HS-27A (cell line): ENCODE measurements around the gene HOOK1.

Source experiments
- DNase-seq: peaks from one replicate; pipeline ENCODE4 v3.0.0-alpha.2; 2012; ENCODE audit warnings: low read depth, missing footprints

HOOK1 gene

DNA sequence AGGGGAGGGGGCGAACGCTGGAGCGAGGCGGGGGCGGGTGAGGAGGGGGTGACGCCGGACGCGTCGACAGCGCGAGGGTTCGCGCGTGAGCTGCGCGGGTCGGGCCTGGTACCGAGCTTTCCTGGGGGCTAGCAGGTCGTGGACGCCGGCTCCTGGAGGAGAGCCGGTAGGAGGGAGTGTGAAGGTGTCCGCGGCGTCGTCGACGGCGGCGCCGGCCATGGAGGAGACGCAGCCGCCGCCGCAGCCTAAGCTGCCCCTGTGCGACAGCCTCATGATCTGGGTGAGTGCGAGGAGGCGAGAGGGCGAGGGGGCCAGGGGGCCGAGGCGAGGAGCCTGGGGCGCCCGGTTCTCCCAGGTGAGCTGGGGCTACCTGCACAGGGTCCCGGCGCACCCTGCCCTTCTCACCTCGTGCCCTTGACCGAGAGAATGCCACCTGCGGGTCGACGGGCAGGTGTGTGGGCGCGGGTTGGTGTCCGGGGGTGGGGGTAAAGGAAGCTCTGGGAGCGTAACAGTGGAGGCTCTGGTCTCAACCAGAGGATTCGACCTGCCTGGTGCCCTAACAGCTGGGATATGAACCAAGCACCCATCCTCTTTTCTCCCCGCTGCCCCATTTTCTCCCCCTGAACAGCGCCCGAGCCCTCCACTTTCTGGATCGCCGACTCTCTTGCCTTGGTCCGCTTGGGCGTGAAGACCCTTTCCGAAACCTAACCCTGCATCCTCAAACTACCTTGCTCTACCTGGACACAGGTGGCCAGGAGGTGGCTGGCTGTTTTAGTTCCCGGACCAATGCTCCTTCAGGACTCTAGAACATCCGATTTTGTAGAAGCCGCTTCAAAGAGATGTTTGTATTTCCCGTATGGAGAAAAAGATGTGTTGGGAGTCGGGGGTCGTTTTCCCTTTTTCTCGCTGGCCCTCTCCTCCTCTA is at the start of gene HOOK1:
HOOK1 (plus strand) TSS at position 49 of the 925 bp plus-strand sequence; CDS start at position 218, 169 bp downstream.
- no peak for DNase-seq

DNA sequence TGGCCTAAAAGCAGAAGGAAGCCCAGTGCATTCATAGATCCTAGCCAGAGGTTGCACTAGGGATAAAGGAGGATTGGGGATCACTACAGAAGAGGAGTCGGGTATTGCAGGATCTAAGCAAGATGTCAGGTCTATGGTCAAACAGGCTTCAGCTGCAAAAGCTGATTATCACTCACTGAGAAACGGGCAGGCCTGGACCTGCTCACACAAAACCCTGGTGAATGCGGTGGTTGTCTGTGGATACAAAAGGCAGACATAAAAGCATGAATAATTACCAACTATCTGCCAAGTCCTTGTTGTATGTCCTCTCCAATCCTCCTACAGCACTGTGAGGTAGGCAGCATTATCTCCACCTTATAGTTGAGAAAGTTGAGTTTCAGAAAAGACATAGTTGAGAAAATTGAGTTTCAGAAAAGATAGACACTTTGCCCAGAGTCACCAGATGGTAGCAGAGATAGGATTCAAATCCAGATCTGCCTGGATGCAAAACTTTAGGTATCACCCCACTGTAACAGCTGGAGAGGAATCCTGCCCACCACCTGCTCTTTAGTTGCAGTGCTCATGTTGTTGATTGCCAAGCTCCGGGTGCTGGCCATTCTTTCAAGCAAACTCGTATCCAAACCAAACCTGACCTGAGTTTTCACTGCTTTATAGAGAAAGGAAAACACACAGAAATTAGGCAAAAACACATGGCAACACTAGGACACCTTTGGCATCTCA is 49.6 kb upstream of the HOOK1 start:
- no peak for DNase-seq

DNA sequence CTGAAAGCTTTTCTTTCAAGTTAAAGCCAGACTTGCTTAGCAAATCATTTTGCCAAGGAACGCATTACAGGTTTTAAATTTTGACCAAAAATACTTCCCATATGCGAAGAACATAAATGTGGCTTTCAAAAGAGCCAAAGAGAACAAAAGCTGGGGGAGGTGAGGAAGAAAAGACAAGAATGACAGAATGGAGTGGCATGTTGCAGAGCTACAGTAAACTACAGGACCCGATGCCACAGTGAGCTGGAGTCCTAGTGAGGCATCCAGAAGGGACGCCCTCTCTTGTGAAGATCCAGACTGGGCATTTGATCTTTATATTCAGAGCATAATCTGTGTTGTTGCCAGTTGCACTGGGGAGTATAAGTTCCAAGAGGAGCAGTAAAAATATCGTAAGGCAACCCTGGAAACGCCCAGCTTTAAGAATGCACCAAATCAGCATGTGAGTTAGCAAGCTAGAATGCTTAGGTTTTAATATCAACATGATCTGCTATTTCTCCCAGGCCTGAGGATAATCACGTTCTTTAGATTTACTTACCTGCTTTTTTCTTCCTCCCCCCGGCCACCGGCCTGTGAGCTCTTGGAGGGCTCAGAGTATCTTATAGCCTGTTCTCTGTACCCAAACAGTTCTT is 48.4 kb upstream of the HOOK1 start:
- no peak for DNase-seq

DNA sequence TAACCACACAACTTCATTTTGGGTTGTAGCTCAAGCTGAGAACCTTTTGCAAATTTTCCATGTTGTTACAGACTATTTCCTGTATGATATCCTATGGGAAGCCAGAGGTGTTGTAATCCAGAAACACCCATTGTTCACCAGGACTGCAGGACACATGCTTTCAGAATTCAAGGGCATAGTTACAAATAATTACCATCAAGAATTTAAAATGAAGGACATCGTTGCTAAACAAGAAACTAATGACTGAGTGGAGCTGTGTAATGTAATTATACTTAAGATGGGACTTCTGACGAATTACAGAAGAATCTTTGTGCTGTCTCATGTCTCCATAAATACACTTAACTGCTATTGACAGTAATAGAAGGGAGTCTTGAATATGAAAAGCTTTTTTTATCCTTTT is 47.6 kb upstream of the HOOK1 start:
- no peak for DNase-seq

DNA sequence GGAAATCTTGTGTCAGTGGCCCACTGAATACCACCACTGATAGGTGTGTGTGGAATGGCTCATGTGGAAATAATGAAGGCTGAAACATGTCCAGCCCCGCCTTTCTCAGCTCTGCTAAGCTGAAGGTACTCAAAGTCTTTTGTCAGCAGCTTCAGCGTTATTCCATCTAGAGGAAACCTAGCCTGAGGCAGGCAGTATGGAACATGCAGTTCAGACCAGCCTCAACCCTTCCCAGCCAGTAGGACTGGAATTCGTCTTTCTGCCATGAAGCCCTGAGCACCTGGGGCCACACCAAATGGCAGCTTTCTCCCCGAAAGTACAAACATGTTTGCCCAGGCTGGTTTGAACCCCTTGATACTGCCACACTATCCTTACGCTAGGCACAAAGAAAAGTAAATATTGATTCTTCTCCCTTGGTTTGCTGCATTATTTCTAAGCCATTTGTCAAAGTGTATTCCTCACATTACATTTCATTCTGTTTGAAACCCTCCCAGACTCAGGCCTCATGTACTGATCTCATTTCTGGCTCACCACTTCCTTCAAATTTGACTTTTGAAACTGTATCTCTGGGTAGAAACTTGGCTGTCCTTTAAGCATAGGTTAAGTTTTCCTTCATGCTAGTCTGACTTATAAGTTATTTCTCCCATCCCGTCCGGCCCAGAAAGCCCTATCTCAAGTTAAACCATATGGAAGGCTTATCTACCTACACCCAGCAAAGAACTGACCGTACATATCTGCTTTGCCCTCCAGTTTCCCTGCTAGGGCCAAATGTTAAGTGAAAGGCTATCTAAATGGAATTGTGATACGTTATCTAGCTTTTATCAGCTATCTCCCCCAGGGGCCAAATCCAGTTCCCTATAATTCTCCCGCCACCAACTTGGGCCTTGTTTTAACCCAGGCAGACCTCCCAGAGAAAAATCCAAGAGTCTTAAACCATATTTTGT is 45.7 kb upstream of the HOOK1 start:
- DNase-seq, result no peak

DNA sequence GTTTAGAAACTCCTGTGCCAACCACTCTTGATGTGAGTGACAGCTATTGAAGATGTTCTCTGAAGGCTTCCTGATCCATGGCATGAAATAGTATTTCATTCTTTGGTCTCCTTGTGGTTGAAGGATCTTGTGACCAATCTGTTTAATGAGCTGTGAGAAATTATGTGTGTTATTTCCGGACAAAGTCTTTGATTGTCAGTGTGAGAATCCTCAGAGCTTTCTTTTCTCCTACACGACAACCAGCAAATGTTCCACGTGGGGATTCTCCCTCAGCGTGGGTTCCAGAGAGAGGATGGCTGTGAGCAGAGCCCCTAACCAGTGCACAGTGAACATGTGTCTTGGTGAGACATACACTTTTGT is 45.0 kb upstream of the HOOK1 start:
- DNase-seq, result no peak

DNA sequence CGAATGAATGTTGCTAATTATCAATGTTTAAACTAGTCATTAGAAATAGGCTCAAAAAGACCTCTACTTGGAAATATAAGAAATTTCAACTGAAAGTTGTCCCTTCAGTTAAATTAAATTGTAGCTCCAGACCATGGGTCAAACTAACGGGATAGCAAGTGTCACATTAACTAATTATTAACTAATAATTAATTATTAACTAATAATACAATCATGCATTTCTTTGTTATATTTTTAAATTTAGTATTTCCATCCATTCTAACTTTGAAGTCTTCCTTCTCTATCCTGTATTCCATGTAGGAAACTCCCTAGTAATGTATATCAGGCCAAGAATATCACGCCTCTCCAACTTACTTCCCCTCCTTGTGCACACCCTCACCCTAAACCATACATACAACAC is 43.4 kb upstream of the HOOK1 start:
- no peak for DNase-seq

DNA sequence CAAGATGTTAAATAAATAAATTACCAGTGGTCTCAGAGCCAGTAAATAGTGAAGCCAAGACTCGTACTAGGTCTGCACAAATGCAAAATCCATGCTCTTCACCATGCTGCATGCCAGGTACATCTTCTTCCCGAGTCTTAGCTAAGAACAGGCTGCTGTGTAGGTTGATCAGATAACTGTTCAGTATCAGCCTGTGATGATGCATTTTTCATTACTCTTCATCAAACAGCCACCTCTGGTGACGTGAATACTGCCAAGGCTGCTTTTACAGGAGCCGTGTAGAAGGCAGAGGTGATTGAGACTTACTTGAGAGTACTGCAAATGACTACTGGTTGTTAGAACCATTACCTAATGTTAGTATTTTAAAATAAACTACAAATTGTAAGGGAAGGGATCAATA is 39.3 kb upstream of the HOOK1 start:
- DNase-seq, result no peak

DNA sequence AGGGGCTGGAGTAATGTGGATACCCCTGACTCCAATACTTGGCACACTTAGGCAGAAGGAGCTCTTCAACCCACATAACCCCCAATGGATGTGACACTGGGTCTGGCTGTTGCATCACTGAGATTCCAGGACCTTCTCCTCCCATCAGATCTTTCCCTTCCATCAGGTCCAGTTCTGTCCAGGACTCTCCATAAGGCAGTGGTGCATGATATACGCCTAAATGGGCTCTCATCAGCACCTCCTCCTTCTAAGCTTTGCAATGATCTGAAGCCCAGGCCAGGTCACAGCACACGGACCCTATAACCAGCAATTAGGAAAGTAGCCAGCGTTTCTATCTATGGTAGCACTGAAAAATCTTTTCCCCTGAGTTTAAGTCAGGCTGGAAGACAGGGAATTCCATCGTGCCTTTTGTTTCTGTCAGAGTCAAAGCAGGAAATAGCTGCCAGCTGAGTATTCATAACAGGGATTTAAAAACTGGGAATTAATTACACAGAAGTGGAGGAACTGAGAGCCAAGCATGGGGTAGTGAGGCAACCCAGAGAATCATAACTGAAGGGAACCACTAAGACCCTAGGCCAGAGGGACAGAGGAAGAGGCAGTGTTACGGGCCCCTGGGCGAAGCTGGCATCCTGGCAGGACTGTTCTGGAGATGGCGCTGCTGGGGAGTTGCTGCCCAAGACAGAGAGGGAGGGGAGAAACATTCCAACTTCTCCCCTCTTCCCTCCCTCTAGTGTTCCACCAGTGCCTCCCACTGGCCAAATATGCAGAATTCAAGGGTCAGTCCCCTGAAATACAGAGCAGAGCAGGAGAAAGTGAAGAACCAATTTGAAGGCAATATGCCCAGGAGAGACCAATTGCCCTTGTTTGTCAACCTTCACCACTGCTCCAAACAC is 37.5 kb upstream of the HOOK1 start:
- no peak for DNase-seq

DNA sequence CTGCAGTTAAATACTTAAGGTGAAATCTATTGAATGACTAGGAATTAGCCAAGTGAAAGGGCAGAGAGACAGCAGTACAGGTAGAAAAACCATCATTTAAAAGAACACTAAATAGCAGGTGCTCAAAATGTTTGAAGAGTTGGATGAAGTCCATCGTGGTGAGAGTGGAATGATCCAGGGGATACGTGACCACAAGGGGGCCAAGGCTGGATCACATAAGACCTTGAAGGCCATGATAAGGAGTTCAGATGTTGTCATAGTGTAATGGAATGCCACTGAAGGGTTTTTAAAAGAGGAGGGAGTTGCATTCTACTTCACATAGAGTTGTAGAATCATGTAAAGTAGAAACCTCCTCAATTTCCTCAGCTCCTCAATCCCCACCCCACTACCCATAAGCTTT is 34.8 kb upstream of the HOOK1 start:
- no peak for DNase-seq

DNA sequence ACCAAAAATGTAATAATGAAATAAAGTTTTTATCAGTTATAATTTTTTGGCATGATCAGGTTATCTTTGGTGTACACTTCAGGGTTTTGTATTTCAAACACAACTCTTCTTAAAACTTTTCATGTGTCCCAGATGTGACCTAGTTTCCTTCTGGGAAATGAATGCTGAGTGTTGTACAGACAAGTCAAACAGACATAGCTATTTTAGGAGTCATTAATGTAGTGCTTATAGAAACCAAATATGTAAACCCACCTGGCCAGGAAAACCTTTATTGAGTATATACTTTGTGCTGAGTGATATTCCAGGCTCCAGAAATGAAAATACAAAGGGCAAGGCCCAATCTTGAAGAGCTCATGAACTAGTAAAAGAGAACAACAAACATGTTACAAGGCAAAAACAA is 25.9 kb upstream of the HOOK1 start:
- no peak for DNase-seq

DNA sequence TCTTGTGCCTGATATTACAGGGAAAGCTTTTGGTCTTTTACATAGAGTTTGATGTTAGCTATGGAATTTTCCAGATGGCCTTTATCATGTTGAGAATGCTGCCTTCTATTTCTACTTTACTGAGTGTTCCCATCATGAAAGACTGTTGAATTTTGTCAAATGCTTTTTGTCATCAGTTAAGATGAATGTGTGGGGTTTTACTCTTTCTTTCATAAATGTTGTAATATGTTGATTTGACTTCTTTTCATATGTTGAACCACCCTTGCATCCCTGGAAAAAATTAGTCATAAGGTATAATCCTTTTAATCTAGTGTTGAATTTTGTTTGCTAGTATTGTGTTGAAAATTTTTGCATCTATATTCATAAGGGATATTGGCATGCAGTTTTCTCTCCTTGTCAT is 16.1 kb upstream of the HOOK1 start:
- no peak for DNase-seq

DNA sequence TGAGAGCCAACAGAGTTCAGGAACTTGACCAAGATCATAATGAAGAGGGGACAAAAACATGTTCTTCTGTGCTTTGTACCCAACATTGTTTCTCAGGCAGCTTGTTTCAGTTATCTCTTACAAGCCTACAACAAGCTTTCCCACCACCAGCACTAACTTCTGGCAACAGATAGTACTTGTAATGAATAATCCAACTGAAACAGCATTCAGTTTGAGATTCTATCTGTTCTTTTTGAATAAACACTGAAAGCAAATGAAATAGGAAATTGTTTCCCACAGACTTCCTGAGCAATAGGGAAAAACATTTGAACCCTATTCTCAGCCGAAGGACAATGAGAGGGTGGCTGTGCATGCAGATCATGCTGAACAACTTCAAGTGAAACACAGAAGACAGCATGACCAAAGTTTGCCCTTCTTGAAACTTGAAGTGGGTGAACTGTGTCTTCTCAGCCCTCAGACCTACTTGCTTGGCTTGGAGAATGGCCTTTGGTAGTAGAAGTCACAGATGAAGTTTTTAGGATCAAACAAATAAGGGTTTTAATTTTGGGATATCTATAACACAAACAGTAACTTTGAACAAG is 11.2 kb upstream of the HOOK1 start:
- no peak for DNase-seq

DNA sequence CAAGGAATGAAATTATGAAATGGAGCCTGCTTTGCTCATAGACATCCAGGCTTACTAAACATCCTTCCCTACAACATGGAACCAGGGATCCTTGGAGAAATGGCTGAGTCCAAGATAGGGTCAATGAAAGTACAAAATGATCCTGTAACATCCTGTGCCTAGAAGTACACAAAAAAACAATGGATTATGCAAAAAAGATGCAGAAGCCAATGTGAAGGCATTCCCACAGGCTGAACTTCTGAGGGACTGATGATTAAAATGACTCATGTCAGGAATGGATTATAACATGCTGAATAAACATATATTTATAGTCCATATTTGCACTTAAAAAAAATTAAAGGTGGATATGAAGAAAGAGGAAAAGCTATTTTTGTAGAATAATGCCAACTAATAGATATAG is 10.4 kb upstream of the HOOK1 start:
- DNase-seq, result no peak

DNA sequence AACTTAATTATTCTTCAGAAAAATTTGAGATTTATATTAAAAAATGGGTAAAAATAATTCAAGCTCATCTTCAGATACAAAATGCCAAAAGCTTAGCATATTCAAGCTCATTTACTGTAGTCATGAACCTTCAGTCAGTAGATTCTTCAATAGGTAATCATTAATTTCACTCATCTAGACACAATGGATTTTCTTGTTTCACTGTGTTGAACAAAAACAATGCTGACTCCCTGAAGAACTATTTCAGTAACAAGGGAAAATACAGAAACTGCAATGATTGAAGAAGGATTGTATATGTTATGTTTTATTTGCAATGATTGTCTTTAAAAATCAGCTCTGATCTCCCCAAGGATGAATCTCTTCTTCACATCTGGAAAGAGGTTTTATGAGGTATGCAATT is 9.2 kb upstream of the HOOK1 start:
- DNase-seq, result no peak

DNA sequence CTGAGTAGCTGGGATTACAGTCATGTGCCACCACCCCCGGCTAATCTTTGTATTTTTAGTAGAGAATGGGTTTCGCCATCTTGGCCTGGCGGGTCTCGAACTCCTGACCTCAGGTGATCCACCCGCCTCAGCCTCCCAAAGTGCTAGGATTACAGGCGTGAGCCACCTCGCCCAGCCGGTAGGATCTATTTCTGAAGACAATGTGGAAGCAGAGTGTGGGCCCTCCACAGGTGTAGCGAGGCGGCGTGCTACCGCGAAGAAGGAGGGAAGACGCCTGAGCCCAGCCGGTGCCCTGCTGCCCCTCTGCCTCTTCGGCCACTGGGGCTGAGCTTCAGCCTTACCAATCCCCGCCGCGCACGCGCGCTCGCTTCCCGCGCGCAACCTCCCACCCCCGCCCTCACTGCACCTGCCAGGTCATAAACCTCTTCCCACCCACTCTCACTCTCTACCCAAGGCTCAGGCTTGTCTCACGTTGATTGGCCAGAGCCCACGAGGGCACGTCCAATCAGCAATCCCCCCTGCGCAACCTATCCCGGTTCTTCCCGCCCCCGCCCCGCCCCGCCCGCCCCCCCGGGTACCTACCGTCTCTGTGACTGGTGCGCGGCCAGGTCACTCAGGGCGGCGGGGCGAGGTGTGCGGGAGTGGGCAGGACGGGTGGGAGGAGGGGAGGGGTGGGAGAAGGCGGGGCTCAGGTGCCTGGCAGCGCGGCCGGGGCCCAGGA is 409 bp upstream of the HOOK1 start:
- DNase-seq, result no peak

DNA sequence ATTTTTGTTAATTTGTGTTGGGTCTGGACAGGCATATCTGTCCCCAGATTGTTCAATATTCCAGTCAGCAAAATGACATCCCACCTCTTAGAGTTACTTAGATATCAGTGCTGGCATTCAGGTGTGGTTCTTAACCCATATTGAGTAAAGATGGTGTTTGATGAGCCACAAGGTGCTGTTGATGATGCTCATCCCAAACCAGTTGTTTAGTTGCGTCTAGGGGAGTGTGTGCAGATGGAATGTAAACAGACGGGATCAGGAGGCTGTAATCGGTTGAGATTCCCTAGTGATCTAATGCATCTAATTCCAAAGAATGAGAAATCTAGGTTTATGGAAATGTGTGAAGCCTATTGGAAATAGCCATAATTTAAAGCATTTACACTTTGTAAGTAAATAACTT is 1.1 kb downstream of the HOOK1 start:
- no peak for DNase-seq

DNA sequence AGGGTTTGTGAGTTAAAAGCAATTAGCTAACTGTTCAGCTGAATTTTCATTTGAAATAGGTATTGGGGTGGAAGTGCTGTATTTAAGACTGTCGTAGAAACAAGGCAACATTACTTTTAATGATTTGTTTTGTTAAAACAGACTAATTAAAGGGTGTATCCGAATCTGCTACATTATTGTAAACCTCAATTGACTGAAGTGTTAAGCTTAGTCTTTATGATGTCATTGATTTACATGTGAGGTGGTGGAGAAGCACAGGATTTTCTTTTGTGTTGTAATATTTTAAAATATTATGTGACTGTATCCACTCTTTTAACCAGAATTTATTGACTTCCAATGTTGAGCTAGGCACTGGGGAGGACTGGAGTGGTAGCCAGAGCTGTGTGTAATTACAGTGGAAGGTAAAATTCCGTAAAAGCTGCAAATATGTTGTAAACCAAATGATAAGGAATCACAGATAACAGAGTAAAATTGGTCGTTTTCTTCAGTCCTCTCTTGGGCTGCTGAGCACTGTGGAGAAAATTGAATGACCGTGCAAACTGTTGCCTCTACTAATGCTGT is 1.6 kb downstream of the HOOK1 start:
- DNase-seq, result no peak
